Fibroblast of peridontal ligament (primary cell): ENCODE data around the gene AEN.
"Not testable (repeated sequence)": the region's sequence is repeated elsewhere in the genome, so short reads cannot be mapped to it uniquely, and the experiment has no call there.

Source experiments
- DNase-seq: peaks from one replicate; pipeline ENCODE4 v3.0.0-alpha.2; 2010; ENCODE audit errors: extremely low read depth

AEN gene

DNA sequence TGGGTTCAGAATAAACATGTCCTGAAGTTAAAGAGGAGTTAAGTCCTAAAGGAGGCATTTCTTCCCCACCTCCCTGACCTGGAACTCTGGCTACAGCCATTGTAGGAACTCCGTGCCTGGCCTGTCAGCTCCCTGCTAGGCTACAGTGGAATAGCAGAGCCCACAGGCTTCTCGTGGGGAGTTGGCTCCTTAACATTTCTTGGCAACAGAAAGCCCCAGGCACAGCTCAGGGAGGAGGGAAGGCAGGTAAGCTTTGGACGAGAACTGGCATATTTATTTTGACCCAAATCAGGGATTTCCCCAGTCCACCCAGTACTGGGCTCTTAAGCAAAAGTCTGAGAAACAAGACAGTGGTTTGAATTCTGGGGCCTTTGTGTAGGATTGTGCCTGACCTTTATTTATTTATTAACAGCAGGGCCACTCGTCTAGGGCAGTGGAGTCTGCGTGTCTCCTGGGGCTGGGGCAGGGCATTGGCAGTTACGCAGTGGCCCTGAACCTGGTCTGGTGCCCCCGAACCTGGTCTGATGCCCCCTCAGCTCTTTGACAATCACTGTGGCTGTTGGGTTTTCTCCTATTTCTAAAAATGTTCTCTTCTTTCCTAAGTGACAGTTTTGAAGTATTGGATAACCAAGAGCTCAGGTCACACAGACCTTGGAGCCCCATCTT lies 9.8 kb downstream of the AEN start:
- DNase-seq: no peak

DNA sequence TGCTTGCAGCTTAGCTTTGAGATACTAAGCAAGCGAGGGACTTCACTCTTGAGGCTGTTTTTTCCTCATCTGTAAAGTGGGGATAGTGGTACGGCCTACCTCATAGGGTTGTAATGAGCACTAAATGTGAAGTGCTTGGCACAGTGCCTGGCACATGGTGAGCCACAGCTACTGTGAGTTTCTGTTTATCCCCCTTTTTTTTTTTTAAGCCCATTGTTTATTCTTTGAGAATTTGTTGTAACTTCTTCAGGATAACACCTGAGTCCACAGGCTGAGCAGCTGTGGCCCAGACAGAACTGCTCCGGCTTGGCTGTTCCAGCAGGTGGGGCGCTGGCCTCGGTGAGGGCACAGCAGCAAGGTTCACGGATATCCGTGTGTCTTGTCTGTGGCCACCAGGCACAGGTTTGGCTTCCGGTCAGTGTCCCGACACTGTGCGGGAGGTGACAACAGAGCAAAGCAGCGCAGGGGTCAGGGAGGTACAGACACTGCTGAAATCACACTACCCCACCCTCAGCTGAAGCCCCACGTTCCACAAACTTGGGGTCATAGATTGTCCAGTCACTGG lies 10.4 kb downstream of the AEN start:
- DNase-seq: no peak

DNA sequence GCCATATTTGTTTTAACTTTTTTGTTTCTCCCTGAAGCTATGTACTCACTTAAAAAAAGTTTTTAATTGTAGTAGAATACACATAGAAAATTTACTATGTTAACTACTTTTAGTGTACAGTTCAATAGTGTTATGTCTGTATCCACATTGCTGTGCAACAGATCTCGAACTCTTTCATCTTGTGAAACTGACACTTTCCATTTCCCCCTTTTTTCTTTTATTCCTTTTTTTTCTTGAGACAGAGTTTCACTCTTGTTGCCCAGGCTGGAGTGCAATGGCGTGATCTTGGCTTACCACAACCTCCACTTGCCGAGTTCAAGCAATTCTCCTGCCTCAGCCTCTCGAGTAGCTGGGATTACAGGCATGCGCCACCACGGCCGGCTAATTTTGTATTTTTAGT lies 11.7 kb downstream of the AEN start:
- not testable (repeated sequence) for DNase-seq

DNA sequence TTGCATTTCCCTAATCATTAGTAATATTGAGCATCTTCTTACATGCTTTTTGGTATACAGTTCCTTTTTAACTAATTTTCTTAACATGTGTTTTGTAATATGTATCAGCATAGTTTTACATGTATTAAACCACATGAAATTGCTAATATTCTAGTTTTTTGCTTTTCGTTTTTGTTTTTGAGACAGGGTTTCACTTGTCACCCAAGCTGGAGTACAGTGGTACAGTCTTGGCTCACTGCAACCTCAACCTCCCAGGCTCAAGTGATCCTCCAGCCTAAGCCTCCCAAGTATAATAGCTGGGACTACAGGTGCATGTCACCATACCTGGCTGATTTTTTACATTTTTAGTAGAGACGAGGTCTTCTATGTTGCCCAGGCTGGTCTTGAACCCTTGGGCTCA lies 13.3 kb downstream of the AEN start:
- no peak for DNase-seq

DNA sequence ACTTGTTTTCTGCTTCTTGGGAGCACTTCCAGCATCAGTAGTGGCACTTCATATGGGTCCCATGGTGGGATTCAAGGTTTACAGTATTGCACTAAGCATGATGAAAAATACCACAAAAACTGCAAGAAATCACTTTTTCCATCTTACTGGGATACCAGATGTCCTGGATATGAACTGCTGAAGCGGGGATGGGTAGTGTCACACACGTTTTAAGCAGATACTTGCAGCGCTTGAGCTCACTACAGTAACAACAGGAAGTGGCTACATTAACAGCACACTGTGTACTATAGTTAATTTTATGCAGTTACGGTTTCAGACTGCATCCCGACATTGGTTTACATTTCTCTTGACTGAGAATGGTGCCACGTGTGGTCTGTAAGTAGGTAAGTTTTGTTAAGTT lies 14.2 kb downstream of the AEN start:
- DNase-seq: peak; percentile 25

DNA sequence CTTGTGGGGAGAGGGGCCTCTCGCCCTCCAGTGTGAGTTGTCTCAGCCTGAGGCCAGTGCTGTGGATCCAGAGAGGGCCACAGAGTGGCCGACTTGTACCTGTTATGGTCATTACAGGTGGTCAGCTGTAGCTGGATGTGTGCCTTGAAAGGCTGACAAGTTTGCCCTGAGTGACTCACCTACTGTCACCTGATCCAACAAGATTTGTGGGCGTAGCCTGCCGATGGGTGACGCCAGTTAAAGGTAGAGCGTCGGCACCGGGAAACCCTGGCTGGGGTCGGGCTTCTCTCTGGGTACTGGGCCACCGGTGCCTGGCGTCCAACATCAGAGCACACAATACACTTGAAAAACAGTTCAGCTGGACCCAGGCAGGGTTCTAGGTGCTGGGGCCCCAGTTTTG lies 14.9 kb downstream of the AEN start:
- DNase-seq: no peak

DNA sequence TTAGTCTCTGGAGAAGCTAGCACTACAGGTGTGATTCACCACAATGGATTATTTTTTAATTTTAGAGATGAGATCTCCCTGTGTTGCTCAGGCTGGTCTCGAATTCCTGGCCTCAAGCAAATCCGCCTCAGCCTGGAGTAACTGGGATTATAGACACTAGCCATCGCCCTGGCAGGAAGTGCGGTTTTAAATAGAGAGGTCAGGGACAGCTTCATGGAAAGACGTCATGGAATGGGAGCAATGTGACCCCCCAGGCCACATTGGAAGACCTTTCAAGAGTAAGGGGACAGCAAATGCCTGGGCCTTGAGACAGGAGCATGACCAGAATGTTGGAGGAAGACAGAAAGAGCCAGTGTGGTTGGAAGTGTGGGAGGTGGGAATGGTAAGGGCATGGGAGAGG lies 15.5 kb downstream of the AEN start:
- no peak for DNase-seq

DNA sequence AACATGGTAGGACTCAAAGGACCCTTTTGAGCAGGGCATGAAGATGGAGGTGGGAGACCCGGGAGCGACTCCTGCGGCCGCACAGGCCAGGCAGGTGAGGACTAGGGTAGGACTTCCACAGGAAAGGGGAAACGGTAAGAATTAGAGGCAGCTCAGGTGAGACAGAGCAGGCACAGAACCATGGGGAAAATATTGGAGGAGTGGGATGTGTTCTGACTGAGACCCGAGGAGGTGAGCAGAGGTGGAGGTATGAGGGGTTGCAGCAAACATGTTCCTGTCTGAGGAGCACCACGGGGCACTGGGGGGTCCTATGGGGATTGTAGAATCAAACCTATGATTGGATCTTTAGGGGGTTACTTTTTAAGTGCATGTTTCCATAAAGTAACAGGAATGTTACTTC lies 16.3 kb downstream of the AEN start:
- DNase-seq: no peak

DNA sequence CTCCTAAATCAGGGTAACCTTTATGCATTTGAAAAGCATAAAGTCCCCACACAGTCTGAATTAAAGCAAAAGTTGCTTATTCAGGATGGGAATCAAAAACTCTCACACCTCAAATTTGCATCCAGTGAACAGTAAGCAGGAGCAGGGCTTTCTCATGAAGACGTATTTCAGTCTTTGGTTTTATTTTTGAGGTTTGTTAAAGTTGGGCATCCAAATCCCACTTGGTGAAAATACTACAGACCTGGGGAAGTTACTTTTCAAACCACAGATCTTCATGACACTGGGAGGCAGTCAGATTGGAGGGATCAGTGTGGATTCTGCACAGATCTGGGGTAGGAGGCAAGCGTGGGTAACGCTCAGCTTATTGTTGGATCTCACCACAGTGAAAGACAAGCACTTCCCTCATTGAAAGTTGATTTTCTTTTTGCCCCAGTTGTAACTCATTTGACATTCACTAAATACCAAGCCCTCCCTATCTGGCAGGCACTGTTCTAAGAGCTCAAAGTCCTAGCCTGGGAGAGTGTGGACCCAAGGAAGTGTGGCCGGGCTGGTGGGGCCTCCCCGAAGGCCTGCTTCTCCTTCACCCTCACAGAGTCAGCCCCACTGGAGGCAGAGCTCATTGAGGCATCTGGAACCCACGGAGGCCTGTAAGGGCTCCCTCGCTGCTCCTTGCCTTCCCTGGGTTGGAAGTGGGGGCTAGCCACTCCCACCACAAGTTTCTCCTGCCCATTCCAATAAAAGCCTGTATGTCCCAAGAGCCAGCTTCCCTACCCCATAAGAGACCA lies 16.9 kb downstream of the AEN start:
- DNase-seq: peak; percentile 50

DNA sequence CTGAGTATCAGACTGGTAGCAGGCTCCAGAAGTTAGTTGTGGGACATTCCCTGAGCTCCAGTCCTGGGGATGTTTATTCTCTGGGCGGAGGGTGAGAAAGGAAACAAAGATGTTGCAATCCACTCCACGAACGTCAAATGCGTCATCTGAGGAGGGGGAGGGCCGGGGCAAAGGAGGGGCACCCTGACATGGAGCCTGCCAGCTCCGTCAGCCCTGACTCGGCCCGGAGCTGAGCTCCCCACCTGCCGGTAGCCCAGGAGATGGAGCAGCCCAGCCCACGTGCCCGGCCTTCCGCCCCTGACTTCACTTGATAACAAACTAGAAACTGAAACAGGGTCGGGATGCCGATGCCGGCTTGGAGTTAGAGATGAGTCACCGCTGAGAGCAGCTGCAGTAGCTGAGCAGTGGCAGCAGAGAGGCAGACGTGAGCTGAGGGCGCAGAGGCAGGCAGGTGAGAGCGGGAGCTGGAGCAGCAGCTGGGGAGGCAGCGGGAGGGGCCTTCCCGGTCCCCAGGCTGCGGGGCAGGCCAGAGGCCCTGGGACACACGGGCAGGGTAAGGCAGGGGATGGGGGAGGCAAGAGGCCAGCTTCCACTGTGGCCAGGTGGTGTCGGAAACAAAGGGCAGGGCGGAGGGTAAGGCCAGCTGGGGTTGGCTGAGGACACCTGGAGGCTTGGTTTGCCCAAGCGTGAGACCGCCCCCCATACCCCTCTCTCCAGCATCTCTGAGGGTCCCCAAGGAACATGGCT lies 17.7 kb downstream of the AEN start, which contains the start of gene ISG20:
ISG20 (plus strand) TSS at position 391 of the 747 bp plus-strand sequence; CDS start at position 742, 351 bp downstream.
- DNase-seq: peak; percentile 97

DNA sequence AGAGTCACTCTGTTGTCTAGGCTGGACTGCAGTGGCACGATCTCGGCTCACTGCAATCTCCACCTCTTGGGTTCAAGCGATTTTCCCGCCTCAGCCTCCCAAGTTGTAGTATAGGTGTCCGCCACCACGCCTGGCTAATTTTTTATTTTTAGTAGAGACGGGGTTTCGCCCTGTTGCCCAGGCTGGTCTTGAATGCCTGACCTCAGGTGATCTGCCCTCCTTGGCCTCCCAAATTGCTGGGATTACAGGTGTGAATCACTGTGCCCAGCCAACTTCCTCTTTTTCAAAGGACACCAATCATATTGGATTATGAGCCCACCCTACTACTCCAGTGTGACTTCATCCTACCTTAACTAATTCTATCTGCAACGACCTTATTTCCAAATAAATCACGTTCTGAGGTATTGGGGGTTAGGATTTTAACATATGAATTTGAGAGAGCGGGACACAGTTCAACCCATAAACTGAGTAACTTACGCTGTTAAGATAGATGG lies 20.9 kb downstream of the AEN start:
- DNase-seq: no peak

DNA sequence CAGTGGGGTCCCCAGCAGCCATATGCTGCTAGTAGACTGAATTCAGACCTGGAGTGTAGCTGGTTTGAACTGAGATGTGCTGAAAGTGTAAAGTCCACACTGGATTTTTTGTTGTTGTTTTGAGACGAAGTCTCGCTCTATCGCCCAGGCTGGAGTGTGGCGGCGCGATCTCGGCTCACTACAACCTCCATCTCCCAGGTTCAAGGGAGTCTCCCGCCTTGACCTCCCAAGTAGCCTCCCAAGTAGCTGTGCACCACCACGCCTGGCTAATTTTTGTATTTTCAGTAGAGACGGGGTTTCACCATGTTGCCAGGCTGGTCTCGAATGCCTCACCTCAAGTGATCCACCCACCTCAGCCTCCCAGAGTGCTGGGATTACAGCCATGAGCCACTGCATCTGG lies 21.4 kb downstream of the AEN start:
- not testable (repeated sequence) for DNase-seq

DNA sequence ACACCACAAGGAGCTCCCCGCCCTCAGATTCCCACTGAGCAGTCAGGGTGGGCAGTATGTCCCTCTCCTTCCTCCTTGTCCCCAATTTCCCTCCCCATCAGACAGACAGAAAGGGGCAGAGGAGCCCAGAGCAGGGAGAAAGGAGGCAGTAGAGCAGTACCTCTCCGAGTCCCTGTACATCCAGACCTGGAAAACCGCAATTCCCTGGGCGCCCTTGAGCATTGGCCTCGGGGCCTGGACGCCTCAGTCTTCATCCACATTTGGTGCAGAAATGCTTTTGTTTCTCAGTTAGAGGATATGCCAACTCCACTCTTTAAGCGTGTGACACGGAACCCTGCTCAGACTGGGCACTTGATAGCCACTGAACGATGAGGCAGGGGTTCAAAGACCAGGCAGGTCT lies 23.6 kb downstream of the AEN start:
- DNase-seq: no peak

DNA sequence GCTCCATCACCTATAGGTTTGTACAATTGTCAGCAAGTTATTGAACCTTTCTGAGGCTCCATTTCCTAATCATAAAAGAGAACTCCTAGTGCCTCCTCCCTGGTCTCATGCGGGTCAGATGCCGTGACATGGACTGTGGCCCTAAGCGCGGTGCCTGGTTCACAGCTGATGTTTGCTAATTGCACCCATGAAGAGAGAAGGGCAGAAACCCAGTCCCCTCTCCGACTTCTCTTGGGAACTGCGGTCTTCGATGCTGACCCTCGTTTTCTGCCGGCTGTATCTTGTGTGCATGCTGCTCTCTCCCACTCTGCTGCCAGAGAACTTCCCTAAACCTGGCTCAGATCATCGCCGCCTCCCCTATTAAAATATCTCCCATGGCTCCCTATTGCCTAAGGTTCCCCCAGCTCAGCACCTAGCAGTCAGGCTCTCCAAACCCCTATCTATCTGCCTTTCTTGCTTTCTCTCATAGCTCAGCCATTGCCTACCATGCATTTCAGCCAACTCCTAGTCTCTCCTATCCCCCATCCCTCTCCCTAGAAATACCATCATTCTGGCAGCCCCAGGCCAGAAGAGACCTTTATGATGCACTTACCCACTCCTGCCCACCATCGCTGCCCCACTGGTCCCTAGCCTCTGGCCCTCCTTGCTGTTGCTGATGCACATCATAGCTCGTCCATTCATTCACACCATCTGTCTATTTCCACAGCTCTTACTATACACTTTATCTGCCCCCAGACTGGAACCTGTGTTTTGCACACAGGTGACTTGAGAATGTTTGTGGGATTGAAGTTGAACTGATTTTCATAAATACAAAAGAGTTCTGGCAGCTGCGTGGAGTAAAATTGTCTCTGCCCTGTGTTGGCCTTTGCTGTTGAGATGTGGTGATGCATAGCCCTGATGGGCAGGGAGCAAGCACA lies 24.3 kb downstream of the AEN start:
- DNase-seq: no peak

DNA sequence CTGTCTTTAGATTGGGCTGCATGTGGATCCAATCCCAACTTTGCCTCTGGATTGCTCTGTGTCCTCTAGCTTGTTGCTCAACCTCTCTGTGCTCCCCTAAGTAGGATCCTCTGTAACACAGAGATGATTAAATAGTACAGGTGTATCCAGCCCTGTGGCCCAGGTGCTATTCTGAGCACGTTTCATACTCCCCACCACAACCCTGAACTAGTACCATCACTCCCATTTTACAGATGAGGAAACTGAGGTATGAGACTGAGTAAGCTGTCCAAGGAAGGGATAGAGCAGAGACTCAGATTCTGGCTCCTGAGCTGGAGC lies 24.9 kb downstream of the AEN start:
- no peak for DNase-seq

DNA sequence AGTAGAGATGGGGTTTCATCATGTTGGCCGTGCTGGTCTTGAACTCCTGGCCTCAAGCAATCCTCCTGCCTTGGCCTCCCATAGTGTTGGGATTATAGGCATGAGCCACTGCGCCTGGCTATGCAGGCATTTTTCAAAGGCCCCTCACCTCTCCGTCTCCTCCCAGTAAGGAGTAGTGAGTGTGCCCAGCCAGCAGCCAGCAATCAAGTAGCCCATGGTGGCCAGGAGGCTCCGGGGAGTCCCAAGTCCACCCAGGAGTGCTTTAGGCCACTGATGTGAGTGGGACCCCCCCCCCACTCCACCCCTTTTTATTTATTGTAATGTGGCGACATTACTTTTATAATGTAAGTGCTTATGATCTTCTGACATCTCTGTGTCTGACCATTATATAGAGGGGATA lies 25.8 kb downstream of the AEN start:
- no peak for DNase-seq

DNA sequence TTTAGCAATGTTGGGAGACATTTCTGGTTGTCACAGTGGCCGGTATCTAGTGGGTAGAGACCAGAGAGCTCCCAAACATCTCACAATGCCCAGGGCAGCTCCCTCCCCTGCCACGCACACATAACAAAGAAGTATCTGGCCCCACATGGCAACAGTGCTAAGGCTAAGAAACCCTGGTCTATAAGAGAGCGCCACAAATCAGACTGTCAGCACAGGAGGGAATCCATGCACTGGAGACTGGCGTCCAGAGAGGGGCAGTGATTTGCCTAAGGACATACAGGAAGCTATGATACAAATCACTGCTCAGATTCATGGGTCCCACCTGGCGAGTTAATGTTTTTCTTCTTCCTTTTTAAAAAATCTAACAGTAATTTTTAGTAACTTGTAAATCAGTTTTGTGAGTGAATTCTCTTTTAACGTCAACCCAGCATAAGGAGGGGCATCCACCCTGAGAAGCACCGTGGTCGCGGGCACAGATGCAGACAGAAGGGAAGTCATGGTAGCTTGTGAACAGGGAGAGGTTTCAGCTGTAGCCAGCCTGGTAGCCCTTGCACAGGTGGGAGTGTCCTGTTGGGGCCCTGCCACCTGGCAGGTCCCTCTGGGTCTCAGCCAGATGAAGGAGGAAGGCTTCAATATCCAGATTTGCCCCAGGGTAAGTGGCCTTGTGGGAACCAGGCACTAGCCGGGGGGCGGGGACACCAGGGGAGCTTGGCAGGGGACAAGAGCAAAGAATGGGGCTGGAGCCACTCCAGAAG lies 26.4 kb downstream of the AEN start:
- no peak for DNase-seq

DNA sequence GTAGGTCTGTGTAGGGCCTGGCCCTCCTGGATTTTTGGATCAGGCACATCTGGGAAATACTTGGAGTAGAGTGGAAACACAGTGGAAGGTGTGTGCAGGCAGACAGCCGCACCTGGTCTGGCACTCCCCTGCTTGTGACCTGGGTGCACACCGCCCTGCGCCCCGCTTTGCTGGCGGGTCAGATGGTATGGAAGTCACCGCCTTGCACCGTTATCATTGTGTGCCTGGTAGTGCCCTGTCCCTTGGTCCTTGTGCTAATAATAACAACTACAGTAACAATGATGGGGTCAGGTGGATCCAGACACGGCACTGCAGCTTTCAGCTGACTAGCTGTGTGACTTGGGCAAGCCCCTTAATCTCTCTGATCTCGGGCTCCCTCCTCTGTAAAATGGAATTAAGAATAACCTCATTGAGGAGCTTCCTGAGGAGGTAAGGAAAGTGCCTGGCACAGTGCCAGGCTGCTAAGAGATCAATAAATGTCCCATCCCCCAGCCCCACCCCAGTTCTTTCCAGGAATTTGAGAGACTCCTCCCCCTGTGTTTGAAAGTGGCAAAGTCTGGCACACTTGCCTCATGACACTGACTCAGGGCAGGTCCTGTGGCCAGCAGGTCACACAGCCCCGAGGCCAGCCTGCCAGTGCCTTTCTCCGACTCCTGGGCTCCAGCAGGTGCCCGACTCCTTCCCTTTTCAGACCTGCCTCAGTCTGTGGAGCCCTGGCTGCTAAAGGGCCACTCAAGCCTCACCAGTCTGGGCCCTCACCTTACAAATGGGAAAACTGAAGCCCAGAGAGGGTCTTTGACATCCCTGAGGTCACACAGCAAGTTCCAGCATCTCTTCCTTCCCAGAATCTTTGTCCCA lies 27.4 kb downstream of the AEN start:
- DNase-seq: no peak

DNA sequence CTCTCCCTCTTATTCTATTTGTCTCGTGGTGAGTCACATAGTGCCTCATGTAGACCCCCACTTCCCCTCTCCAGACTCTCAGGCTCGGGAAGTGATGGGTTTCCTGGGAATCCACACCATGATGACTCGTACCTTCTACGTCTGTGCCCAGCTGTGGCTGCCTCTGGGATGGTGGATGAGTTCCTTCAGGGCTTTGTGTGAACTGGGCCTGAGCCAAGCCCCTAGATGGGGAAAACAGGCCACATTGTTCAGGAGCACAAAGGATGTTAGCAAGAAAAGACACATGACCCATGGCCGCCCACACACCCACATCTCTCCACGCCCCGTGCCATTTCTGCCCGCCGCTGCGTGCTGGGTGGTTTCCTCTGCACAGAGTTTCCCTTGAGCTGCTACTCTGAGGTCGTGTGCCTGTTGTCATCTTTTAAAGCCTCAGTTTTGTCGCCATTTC lies 28.2 kb downstream of the AEN start:
- DNase-seq: peak; percentile 78
